ENCODE measurements around the gene PRKCH.
"Not testable (repeated sequence)": the region's sequence is repeated elsewhere in the genome, so short reads cannot be mapped to it uniquely, and the experiment has no call there.

PRKCH gene

GRCh38 chr14:61460718-61461611, 139.6 kb downstream of the PRKCH start:
- no peak overlapping the region for H3K27ac ChIP-seq (replicated peaks)
- no peaks in the 10 kb centered on the region for H3K27me3 ChIP-seq (ENCODE audit: insufficient read depth, poor library complexity, severe bottlenecking)
- no peak for TF ChIP-seq SPI1 (IDR thresholded peaks at IDR 0.05; ENCODE audit: borderline replicate concordance, low read depth)
- no peak for TF ChIP-seq CTCF (IDR thresholded peaks at IDR 0.05; ENCODE audit: insufficient read depth, low read length)
- no peak for TF ChIP-seq GABPA (IDR thresholded peaks at IDR 0.05; ENCODE audit: low read depth)
- TF ChIP-seq REST (IDR thresholded peaks at IDR 0.05; ENCODE audit: insufficient replicate concordance, low read depth) = no peak
- no peak for TF ChIP-seq POLR2AphosphoS5 (IDR thresholded peaks at IDR 0.05; ENCODE audit: low read depth)
- no peak for DNase-seq (ENCODE audit: low read depth in 1 of 2, low spot score in 1 of 2)
- H3K4me3 ChIP-seq (replicated peaks; ENCODE audit: insufficient read depth, low read length) = no peak overlapping the region

- DNase-seq (ENCODE audit: low read depth in 1 of 2, low spot score in 1 of 2) = peak in 1 of 2 experiments; percentile 52
- Histone ChIP-seq H3K27ac (replicated peaks) (no peak overlapping the region), H3K4me3 (replicated peaks; ENCODE audit: insufficient read depth, low read length) (no peak overlapping the region), H3K27me3 (ENCODE audit: insufficient read depth, poor library complexity, severe bottlenecking) (no peaks in the 10 kb centered on the region)
- peak; percentile 51 for TF ChIP-seq CTCF (IDR thresholded peaks at IDR 0.05; ENCODE audit: insufficient read depth, low read length)
- no peak for TF ChIP-seq POLR2AphosphoS5 (IDR thresholded peaks at IDR 0.05; ENCODE audit: low read depth)
These were observed 140.5 kb downstream of the PRKCH start for GRCh38 chr14:61461808-61462275.

GRCh38 chr14:61462566-61463193, 141.3 kb downstream of the PRKCH start:
- DNase-seq (ENCODE audit: low read depth in 1 of 2, low spot score in 1 of 2) = no peak
- TF ChIP-seq GABPA (IDR thresholded peaks at IDR 0.05; ENCODE audit: low read depth) = no peak
- no peak overlapping the region for H3K4me3 ChIP-seq (replicated peaks; ENCODE audit: insufficient read depth, low read length)
- no peaks in the 10 kb centered on the region for H3K27me3 ChIP-seq (ENCODE audit: insufficient read depth, poor library complexity, severe bottlenecking)
- no peak overlapping the region for H3K27ac ChIP-seq (replicated peaks)

GRCh38 chr14:61463664-61464285, 142.4 kb downstream of the PRKCH start:
- TF ChIP-seq GABPA (IDR thresholded peaks at IDR 0.05; ENCODE audit: low read depth) (no peak), CTCF (IDR thresholded peaks at IDR 0.05; ENCODE audit: insufficient read depth, low read length) (no peak), REST (IDR thresholded peaks at IDR 0.05; ENCODE audit: insufficient replicate concordance, low read depth) (no peak)
- no peak overlapping the region for H3K4me3 ChIP-seq (replicated peaks; ENCODE audit: insufficient read depth, low read length)
- DNase-seq (ENCODE audit: low read depth in 1 of 2, low spot score in 1 of 2) = no peak
- no peak overlapping the region for H3K27ac ChIP-seq (replicated peaks)
- no peaks in the 10 kb centered on the region for H3K27me3 ChIP-seq (ENCODE audit: insufficient read depth, poor library complexity, severe bottlenecking)

- DNase-seq (ENCODE audit: low read depth in 1 of 2, low spot score in 1 of 2); H3K27me3 ChIP-seq (ENCODE audit: insufficient read depth, poor library complexity, severe bottlenecking); H3K27ac ChIP-seq (replicated peaks); H3K4me3 ChIP-seq (replicated peaks; ENCODE audit: insufficient read depth, low read length): not testable (repeated sequence)
These were observed 143.4 kb downstream of the PRKCH start for GRCh38 chr14:61464539-61465320.
